HG02943 (cell line): ENCODE data around the gene CTNND2.

Source experiments
- ATAC-seq: cut with Tn5 transposase; IDR thresholded peaks from one replicate; pipeline ENCODE4 v1.9.1; 2021; ENCODE audit warnings: mild to moderate bottlenecking, low read depth, moderate library complexity; ENCODE audit not compliant: unreplicated experiment

CTNND2 gene

GRCh38 chr5:11785771-11786352, 118.4 kb downstream of the CTNND2 start:
- ATAC-seq, result no peak

DNA sequence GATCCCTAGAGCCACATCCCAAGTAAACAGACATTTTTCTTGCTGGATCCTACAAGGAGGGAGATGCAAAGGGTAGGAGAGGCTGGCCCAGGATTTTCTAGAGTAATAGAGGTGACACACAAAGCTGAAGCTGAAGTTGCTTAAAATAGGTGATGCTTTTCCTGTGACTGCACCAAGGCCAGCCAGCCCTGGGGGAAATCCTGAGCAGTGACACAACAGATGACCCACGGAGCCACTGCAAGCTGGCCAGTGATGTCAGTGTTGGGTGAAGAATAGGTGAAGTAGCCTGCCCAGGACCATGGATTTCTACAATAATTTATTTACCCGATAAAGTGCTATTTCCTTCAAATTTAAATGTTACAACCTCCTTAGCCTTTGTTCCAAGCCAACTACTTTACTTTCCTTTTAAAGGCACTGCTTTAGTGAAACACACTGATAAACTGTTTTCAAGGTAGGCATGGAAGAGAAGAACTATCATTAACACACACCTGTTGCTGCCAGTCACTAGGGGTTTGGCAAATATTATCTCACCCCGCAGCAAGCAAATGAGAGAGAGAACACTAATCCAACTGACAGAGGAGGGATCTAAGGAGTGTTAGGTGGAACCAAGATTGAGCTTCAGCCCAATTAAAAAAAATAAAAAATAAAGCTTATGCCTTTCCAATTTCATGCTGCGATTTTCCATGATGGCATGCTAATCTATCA, 123.5 kb downstream of the CTNND2 start:
- ATAC-seq, result no peak

GRCh38 chr5:11777096-11777495, 127.2 kb downstream of the CTNND2 start:
- ATAC-seq, result no peak

DNA sequence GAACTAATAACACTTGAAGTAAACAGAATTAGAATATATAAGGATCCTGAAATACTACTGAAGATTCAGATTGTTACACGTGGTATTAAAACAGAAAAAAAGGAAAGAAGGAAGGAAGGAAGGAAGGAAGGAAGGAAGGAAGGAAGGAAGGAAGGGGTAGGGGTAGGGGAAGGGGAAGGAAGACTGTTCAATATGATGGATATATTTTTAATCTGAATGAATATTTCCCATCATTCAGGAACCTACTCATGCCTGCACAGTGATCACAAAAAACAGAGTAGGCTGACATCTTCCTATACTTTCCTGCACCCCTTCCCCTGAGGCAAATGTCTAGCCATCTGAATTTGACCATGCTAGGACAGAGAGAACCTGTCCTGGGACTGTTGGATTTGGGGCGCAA, 133.9 kb downstream of the CTNND2 start:
- ATAC-seq, result no peak

GRCh38 chr5:11760934-11761603, 143.2 kb downstream of the CTNND2 start:
- ATAC-seq, result no peak

- no peak for ATAC-seq
These were observed 145.9 kb downstream of the CTNND2 start for GRCh38 chr5:11758321-11758720.

- no peak for ATAC-seq
These were observed 146.6 kb downstream of the CTNND2 start for GRCh38 chr5:11757661-11758060.

- no peak for ATAC-seq
These were observed 167.2 kb downstream of the CTNND2 start for GRCh38 chr5:11737010-11737409.

DNA sequence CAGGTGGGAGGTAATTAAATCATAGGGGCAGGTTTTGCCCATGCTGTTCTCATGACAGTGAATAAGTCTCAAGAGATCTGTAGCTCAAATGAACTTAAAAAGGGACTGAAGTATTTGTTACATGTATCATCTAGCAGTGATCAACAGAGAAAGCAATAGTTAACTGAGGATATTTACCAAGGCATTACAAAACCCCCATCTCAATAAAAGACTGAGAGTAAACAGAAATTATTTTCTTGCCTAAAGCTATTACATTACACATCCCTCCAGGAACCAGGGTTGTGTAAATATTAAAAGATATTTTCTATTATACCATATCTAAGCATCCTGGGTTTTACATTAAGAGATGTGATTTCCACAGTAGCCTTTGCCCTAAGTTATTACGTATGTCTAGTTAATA, 169.9 kb downstream of the CTNND2 start:
- ATAC-seq, result no peak

GRCh38 chr5:11733840-11734192, 170.4 kb downstream of the CTNND2 start:
- ATAC-seq, result no peak

- ATAC-seq, result no peak
These were observed 170.9 kb downstream of the CTNND2 start for GRCh38 chr5:11733185-11733839.

DNA sequence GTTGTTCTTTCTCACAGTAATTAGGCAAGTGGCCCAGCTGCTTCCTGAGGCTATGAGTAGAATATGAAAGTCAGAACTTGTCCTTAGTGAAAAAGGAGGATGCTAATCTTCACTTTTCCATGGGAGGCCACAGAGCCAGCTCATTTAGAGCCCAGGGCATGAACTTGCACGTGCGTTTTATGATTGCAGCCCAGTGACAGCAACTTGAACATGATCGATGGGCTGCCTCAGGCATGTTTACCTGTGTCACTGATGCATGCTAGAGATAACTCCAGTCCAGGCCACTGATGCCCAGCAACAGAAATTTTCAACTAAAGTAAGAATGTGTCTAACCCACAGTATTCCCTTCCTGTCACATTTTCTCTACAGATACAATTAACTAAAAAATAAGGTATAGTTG, 179.3 kb downstream of the CTNND2 start:
- no peak for ATAC-seq

DNA sequence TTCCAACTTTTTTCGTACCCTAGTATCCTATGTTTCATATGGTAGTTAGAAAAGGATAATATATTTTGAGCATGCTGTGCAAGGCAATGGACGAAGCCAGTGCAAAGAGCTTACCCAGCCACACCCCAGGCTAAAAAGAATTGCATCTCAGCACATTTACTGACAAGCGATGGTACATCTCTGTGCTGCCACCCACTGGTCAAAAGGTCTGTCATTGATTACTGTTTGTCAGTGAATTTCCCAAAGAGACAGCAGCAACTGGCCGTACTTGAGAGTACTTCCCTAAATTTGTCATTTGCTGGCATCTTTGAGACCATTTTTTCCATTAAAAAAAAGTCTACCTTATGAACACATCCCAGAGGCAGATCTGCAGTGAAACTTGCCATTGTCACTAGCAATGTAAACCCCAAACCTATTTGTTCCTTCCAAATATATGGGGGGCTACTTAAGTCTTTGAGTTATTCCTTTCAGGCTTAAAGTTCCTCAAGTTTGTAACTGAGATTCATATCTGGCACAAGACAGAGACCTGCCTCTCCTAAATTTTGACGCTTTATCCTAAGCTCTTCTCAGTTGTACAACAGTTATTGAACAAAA, 184.3 kb downstream of the CTNND2 start:
- no peak for ATAC-seq

GRCh38 chr5:11715461-11716196, 188.6 kb downstream of the CTNND2 start:
- no peak for ATAC-seq

GRCh38 chr5:11711932-11712331, 192.3 kb downstream of the CTNND2 start:
- ATAC-seq, result no peak

DNA sequence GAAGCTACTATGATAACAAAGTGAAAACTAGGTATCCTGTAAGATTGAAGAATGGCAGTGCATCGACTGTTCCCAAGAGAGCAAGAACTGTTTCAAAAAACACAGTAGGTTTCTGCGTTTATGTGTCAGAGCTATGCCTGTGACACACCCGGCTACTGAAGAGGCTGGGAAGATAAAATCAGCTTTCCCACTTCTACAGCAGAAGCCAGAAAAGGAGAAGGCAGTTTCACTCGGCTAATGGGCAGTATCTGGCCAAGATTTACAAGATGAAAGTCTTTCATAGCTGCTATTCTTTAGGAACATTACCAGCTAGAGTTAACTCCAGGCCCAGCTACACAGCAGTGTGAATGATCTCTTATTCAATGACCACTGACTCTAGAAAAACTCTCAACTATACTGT, 195.2 kb downstream of the CTNND2 start:
- ATAC-seq, result no peak

GRCh38 chr5:11704916-11705315, 199.3 kb downstream of the CTNND2 start:
- no peak for ATAC-seq

- ATAC-seq, result no peak
These were observed 203.9 kb downstream of the CTNND2 start for GRCh38 chr5:11700391-11700790.

DNA sequence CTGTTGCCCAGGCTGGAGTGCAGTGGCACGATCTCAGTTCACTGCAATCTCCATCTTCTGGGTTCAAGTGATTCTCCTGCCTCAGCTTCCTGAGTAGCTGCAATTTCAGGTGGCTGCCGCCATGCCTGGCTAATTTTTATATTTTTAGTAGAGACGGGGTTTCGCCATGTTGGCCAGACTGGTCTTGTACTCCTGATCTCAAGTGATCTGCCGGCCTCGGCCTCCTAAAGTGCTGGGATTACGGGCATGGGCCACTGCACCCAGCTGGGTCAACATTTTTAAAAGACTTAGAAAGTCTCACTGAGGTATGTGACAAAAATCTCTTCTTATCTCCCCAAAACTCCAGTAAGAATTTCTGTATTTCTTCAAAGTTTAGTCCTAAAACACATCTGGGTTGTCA, 211.6 kb downstream of the CTNND2 start:
- no peak for ATAC-seq

DNA sequence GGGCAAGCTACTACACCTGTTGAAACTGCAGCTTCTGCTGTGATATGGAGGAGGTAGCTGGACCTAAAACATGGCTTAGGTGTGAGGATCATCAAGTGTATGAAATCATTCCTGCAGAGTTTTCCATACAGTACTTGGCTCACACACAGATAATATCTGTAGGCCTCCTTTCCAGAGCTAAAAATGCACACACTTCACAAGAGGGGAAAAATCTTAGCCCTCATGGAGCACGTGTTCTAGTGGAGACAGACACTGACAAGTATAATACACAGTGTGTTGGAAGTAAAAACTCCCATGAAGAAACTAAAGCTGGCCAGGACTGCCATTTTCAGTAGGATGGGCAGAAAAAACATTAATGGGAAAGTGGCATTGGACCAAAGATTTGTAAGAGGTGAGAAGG, 216.7 kb downstream of the CTNND2 start:
- ATAC-seq, result no peak
